GM12873 (cell line): ENCODE measurements around the gene XYLT1.

Experiments
- CTCF ChIP-seq: IDR thresholded peaks from 2 replicates; pipeline ENCODE4 v1.5.1; 2012; ENCODE audit warnings: low read depth, mild to moderate bottlenecking, moderate library complexity, low read length, control low read depth; ENCODE audit not compliant: insufficient read depth; ENCODE audit errors: missing control alignments

Gene XYLT1

GRCh38 chr16:17340804-17341203, 130.0 kb downstream of the XYLT1 start:
- no peak for TF ChIP-seq CTCF

- TF ChIP-seq CTCF, result no peak
These were observed 130.8 kb downstream of the XYLT1 start for GRCh38 chr16:17339764-17340541.

- TF ChIP-seq CTCF, result no peak
These were observed 132.5 kb downstream of the XYLT1 start for GRCh38 chr16:17338244-17338643.

GRCh38 chr16:17336530-17336900, 134.2 kb downstream of the XYLT1 start:
- TF ChIP-seq CTCF, result no peak

GRCh38 chr16:17335826-17336529, 134.8 kb downstream of the XYLT1 start:
- TF ChIP-seq CTCF, result no peak

- TF ChIP-seq CTCF, result no peak
These were observed 136.7 kb downstream of the XYLT1 start for GRCh38 chr16:17334096-17334495.

GRCh38 chr16:17333229-17333628, 137.5 kb downstream of the XYLT1 start:
- no peak for TF ChIP-seq CTCF
